ENCODE results near the gene CDCA8.
"Not testable (repeated sequence)": the region's sequence is repeated elsewhere in the genome, so short reads cannot be mapped to it uniquely, and the experiment has no call there.

The CDCA8 gene

DNA sequence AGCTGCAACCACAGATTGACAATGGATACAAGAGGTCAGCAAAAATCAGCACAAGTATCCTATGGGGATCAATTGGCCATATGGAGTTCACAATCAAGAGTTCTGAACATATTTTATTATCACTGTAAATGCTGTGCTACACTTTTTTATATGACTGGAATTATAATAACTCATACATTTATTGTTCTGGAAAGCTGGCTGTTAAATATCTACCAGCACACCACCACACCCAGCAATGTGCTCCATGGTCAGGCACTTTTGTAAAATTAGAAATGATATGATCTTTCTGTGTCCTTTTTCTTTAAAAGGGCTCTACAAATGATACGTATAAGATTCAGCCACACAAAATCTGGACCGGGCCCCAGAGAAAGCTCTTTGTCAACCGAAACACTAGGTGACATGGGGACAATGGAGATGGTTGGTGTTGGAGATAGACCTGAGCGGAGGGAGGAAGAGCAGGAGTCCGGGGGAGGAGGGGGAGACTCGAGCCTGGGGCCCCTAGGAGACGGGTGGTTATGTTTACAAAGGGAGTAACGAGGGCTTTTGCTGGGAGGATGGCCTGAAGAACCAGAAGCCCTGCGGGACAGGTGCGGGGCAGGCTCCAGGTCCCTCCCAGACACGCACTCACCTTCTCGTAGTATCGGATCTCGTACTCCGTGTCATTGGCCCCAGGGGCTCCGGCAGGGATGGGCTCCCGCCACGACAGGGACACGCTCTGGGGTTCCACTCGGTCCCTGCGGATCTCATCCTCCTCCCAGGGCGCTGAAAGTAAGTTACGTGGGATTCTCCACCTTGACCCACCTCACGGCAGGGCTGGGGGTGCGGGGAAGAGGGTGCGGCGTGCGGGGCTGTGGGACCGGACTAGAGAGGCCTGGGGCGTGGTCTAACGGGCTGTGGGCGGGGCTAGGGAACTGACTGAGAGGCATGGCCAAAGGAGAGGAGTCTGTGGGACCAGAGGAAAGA, 42.6 kb downstream of the CDCA8 start:
- DNase-seq (ENCODE audit: low read depth in 2 of 2), result no peak

DNA sequence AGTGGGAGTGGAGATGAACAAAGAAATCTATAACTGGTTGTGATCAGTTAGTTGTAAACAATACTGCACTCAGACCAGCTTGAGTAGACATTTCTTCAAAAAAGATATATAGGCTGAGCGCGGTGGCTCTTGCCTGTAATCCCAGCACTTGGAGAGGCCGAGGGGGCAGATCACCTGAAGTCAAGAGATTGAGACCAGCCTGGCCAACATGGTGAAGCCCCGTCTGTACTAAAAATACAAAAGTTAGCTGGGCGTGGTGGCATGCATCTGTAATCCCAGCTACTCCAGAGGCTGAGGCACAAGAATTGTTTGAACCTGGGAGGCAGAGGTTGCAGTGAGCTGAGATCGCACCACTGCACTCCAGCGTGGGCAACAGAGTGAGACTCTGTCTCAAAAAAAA, 45.7 kb downstream of the CDCA8 start:
- not testable (repeated sequence) for DNase-seq (ENCODE audit: low read depth in 2 of 2)

DNA sequence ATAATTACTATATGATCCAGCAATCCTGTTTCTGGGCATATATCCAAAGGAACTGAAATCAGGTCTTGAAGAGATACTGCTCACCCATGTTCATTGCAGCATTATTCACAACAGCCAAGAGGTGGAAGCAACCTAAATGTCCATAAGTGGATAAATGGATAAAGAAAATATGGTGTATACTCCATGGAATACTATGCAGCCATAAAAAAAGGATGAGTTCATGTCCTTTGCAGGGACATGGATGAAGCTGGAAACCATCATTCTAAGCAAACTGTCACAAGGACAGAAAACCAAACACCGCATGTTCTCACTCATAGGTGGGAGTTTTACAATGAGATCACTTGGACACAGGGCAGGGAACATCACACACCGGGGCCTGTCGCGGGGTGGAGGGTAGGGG, 46.3 kb downstream of the CDCA8 start:
- DNase-seq (ENCODE audit: low read depth in 2 of 2), result not testable (repeated sequence)

DNA sequence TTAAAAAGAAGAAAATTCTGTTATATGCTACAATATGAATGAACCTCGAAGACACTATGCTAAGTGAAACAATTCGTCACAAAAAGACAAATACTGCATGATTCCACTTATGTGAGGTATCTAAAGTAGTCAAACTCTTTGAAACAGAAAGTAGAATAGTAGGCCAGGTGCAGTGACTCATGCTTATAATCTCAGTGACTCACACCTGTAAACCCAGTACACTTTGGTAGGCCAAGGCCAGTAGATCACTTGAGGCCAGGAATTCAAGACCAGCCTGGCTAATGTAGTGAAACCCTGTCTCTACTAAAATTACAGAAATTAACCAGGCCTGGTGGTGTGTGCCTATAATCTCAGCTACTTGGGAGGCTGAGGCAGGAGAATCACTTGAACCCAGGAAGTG, 46.9 kb downstream of the CDCA8 start:
- DNase-seq (ENCODE audit: low read depth in 2 of 2), result no peak

DNA sequence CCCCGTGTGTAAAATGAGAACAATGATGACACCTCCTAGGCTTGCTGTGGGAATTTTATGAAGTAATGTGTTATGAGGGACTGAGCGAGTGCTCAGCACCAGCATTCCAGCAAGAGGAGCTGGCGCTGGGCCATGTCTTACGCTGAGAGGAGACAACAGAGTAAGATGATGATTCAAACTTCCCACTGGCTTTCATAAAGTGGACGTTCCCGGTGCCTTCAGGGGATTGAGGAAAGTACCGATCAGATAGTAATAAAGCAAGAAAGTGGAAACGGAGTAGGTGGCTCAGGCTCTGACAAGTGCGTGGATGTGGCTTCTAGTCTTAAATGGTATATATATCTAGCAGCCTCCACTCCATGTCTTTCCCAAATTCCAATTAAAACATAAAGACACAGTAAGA, 48.8 kb downstream of the CDCA8 start:
- DNase-seq (ENCODE audit: low read depth in 2 of 2), result no peak

DNA sequence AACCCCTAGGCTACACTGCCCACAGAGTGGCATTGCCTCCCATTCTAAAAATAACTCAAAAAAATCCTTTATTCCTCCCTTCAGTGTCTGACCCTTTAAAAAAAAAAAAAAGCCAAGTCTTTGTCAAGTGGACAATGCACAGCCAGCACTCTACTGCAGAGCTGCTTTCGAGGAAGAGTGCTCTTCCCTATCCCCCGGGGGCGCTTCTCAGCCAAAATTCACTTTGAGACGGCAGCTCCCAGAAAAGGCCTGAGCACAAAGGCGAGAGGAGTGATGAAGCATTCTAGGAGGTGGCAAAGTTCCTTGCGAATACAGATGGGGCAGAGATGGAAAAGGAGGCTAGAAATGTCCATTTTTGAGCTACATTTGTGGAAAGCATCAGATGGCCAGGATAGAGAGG, 49.3 kb downstream of the CDCA8 start:
- DNase-seq (ENCODE audit: low read depth in 2 of 2), result no peak

DNA sequence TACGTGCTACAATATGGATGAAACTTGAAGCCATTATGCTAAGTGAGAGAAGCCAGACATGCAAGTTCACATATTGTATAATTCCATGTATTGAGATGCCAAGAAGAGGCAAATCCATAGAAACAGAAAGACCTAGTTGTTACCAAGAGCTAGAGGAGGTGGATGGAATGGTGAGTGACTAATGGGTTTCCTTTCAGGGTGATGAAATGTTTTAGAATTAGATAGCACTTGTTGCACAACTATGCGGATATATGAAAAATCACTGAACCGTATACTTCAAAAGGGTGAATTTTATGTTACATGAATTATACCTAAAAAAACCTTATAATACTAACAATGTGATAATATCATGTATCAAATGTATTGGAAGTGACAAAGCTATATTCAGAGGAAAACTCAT, 54.5 kb downstream of the CDCA8 start:
- DNase-seq (ENCODE audit: low read depth in 2 of 2), result no peak

DNA sequence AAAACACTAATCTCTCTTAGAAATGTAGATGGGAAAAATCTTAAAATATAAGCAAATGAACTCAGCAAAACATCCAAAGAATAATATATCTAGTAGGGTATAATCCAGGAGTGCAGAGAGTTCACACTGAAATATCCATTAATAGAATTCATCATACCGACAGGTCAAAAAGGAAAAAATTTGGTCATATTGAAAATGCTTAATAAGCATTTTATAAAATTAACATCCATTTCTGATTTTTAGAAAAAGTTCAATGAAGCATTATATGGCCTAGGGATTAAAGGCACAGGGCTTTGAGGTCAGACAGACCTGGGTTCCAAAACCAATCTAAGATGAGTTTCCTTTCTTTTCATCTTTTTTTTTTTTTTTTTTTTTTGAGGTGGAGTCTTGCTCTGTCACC, 56.2 kb downstream of the CDCA8 start:
- no peak for DNase-seq (ENCODE audit: low read depth in 2 of 2)

DNA sequence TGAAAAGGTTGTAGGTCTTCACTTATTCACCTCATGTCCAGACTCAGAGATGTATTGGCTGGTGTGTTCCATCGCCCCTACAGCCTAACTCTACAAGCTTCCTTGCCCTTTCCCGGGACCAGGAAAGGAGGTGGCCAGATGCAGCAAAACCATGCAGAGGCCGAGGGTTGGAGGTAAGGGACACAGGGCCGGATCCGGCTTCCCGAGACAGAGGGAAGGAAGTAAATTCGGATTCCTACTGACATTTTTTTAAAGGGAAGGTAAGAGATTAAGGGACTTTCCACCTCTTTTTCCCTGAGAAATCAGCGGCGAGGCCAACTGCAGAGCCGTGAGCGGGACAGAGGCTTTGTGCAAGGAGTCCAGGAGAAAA, 59.9 kb downstream of the CDCA8 start:
- DNase-seq (ENCODE audit: low read depth in 2 of 2), result no peak

DNA sequence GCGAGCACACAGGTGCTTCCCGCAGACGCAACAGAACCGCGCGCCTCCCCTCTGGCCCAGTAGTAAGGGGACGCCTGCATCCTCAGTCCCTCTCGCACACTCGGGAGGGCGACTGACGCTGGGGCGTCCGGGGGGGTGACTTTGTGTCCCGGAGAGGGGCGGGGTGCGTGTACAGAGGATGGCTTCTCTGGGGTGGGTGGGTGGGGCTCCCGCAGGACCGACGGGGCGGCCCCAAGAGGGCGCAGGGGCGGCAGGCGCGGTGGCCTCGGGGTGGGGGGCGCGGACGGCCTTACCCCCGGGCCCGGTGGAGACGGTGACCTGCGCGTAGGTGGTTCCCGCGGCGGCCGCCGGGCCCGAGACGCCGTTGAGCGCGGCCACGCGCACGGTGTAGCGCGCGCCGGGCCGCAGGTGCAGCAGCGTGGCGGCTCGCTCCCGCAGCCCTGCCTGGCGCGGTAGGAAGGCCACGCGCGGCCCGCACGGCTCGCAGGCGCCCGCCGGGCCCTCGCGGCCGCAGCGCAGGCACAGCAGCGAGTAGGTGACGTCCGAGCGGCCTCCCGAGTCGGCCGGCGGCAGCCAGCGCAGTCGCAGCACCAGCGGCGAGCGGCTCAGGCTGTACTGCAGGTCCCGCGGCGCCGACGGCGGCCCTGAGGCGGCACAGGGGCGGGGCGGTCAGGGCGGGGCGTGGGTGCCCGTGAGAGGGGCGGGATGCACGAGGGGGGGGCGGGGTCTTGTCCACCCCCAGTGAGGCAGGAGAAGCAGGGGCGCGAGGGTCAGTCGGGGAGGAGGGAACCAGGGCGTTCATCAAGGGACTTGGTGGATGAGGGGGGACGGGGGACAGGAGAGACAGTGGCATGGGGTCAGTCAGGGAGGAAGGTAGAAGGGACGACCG, 60.5 kb downstream of the CDCA8 start:
- peak in 1 of 2 donors; percentile 27 for DNase-seq (ENCODE audit: low read depth in 2 of 2)

DNA sequence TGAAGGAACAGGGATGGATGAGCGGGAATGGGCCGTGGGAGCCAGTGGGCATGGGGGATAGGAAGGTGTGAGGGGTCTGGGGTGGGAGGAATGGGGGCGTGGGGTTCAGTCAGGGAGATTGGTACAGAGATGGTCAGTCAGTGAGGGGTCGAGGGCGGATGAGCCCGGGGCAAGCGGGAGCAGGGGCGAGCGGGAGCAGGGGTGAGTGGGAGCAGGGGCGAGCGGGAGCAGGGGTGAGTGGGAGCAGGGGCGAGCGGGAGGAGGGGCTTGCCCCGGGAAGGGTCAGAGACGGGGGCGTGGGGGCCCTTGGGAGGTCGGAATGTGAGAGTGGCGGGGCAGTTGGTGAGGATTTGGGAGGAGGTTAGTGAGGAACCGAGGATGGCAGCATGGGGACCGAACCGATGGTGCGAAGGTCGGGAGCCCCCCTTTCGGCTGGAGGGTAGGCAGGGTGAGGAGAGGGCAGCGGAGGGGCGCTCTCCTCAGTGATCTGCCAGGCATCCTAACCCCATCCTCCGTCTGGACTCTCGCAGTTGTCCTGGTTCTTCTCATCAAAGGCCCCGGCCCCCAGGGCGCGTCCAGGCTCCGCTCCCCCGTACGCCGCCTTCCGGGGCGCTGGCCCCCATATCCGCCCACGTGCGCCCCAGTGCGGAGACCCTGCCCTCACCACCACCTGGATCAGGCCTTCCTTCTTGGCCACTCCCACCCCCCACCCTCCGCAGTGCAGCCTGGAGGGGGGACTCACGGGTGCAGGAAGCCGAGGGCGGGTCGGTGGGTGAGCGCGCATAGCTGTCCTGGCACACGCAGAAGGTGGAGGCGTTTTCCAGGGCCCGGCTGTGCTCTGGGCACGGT, 61.4 kb downstream of the CDCA8 start:
- DNase-seq (ENCODE audit: low read depth in 2 of 2), result no peak

DNA sequence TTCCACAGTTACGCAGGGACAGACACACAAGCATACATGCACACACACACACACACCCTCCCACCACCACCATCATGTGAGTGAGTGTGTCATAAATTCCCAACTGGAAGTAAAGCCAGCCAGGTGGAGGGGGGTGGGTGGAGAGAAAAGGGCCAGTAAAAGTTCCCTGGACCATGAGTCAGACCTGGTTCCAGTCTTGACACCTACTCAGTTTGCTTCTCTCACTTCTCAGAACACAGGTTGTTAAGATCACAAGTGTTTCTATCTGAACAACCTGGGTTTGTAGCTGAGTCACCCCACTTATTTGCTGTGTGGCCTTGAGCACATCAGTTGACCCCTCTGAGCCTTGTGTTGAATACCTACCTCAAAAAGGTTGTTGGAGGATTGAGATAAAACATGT, 63.0 kb downstream of the CDCA8 start:
- no peak for DNase-seq (ENCODE audit: low read depth in 2 of 2)

DNA sequence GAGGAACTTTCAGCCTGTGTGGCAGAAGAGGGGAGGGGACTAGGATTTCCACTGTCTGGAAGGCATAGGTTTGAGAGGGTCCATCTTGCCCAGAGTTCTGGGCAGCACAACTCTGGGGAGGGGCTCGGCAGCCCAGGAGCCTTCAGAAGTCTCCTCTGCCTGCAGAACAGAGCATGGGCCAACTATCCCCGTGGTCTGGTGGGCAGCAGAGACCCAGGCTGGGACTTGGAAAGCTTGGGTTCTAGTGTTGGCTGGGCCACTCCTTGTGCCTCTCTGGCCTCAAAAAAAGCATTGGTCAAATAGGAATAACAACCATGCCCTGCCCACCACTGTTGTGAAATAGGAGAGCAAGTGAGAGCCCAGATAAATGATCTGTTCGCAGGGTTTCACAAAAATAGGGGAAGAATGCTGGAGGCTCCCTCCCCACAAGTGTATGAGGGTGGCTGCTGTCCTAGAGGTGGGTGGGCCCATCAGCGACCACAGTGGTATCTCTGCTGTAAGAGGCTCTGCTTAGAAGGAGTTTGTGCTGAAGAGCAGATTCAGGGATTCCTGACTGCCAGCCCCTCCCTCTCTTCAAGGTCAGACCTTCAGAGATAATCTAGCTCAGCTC, 63.7 kb downstream of the CDCA8 start:
- DNase-seq (ENCODE audit: low read depth in 2 of 2), result no peak
